ENCODE data around the gene DCUN1D4. TPM values are rescaled to one million over a fixed set of nuclear protein-coding genes. Genes with fewer than 3 reads are reported as not detected.

Gene DCUN1D4
- total RNA-seq, 1 experiment from 2014 or later, result 34.3 TPM

- DNase-seq (ENCODE audit: low spot score) (no peak), ATAC-seq (no peak)
- Mint-ChIP-seq H3K4me1 (peaks cover 8% of the 10 kb centered on the region), H3K27me3 (ENCODE audit: low read depth) (peaks cover 2% of the 10 kb centered on the region), H3K9me3 (peaks cover 54% of the 10 kb centered on the region), H3K4me3 (no peak overlapping the region), H3K36me3 (peaks cover 8% of the 10 kb centered on the region), H3K27ac (no peak overlapping the region)
- CTCF ChIA-PET, result no interaction called here
- POLR2A ChIA-PET, result no interaction called here
- no peak for TF ChIP-seq TP53 (CRISPR knock-in tag; IDR thresholded peaks at IDR 0.05)
- TF ChIP-seq CDX4 (CRISPR knock-in tag; IDR thresholded peaks at IDR 0.05; ENCODE audit: borderline replicate concordance), result no peak
- TF ChIP-seq FOXP4 (CRISPR knock-in tag; IDR thresholded peaks at IDR 0.05), result no peak
- TF ChIP-seq TEAD4 (CRISPR knock-in tag; IDR thresholded peaks at IDR 0.05), result no peak
- TF ChIP-seq AFF4 (CRISPR knock-in tag; IDR thresholded peaks at IDR 0.05; ENCODE audit: borderline replicate concordance), result no peak
- TF ChIP-seq CREM (CRISPR knock-in tag; IDR thresholded peaks at IDR 0.05), result no peak
- no peak for TF ChIP-seq PRDM15 (CRISPR knock-in tag; IDR thresholded peaks at IDR 0.05)
These were observed 100.3 kb downstream of the DCUN1D4 start for GRCh38 chr4:51943221-51943620.

- no peak for TF ChIP-seq STAT6 (CRISPR knock-in tag; conservative IDR thresholded peaks at IDR 0.05; ENCODE audit: low read depth)
- TF ChIP-seq MLX (CRISPR knock-in tag; IDR thresholded peaks at IDR 0.05), result no peak
- TF ChIP-seq SMAD4 (CRISPR knock-in tag; IDR thresholded peaks at IDR 0.05), result no peak
- no peak for TF ChIP-seq E2F1 (CRISPR knock-in tag; IDR thresholded peaks at IDR 0.05)
- CTCF ChIA-PET, result no interaction called here
- no peaks in the 10 kb centered on the region for H3K4me1 Mint-ChIP-seq
- DNase-seq (ENCODE audit: low spot score), result no peak
- no peak overlapping the region for H3K4me3 Mint-ChIP-seq
- ATAC-seq, result no peak
- peaks cover 9% of the 10 kb centered on the region for H3K27me3 Mint-ChIP-seq (ENCODE audit: low read depth)
- H3K27ac Mint-ChIP-seq, result no peak overlapping the region
- H3K9me3 Mint-ChIP-seq, result peaks cover 33% of the 10 kb centered on the region
- H3K36me3 Mint-ChIP-seq, result peaks cover 10% of the 10 kb centered on the region
- POLR2A ChIA-PET, result interaction anchor here (0.6 kb wide), 1 partner anchor 77 kb away, joined by 3 read pairs; no protein-coding TSS in a partner anchor
These were observed 115.4 kb downstream of the DCUN1D4 start for GRCh38 chr4:51958199-51958968.

All from WTC11 (cell line).